Nephron (organoid): ENCODE results near the gene MUC5AC.

Experiments
- H3K27ac Mint-ChIP-seq, 3 experiments: 2 replicates each; pipeline ENCODE4 v1.8.0; 2020; ENCODE audit warnings: mixed read lengths in 3 of 3, mild to moderate bottlenecking in 2 of 3, moderate library complexity in 1 of 3
- H3K27me3 Mint-ChIP-seq: 2 replicates; pipeline ENCODE4 v1.8.0; 2021; ENCODE audit warnings: low read depth, mild to moderate bottlenecking, moderate library complexity, mixed read lengths
- H3K36me3 Mint-ChIP-seq: 2 replicates; pipeline ENCODE4 v1.8.0; 2020; ENCODE audit warnings: low read depth, mixed read lengths
- H3K4me1 Mint-ChIP-seq: 2 replicates; pipeline ENCODE4 v1.8.0; 2020; ENCODE audit warnings: mixed read lengths
- H3K4me3 Mint-ChIP-seq, 3 experiments: 2 replicates each; pipeline ENCODE4 v1.8.0; 2020; ENCODE audit warnings: mild to moderate bottlenecking in 3 of 3, mixed read lengths in 3 of 3, moderate library complexity in 2 of 3
- H3K9me3 Mint-ChIP-seq: 2 replicates; pipeline ENCODE4 v1.8.0; 2020; ENCODE audit warnings: mixed read lengths
- CTCF ChIP-seq, 3 experiments: fragments of 200-600 bp; sonication (generic); IDR thresholded peaks; one replicate each; pipeline ENCODE4 v1.5.0; 2021; ENCODE audit warnings: antibody characterized with exemption in 3 of 3; ENCODE audit not compliant: unreplicated experiment in 3 of 3

The MUC5AC gene

GRCh38 chr11:1126935-1127663 is 30.7 kb upstream of the MUC5AC start:
- no peak for TF ChIP-seq CTCF (IDR thresholded peaks at IDR 0.05; ENCODE audit: unreplicated experiment in 3 of 3)
- H3K4me1 Mint-ChIP-seq = no peaks in the 10 kb centered on the region
- H3K27me3 Mint-ChIP-seq = peaks cover 29% of the 10 kb centered on the region
- no peak overlapping the region for H3K27ac Mint-ChIP-seq
- H3K9me3 Mint-ChIP-seq = no peaks in the 10 kb centered on the region
- H3K4me3 Mint-ChIP-seq = no peak overlapping the region
- no peaks in the 10 kb centered on the region for H3K36me3 Mint-ChIP-seq

DNA sequence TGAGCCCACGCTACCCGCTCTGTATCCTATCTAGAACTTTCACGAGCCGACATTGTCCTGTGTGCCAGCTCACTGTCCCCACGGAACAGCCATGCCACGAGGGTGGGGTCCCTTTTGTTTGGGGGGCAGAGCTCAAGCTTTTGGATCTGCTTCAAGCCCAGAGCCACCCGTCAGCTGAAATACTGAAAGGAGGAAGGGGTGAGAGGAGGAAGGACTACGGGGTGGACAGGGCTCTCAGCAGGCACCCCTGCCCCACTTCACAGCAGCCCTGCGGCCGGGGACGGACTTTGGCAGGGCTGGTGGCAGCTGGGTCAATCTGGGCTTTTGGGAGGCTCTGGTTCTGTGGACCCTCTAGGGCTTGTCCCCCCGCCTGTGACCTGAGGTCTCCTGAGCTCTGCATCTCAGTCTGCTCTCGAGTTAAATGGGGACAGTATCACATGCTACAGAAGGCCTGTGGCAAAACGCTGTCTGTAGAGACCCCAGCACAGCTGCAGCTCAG is 30.0 kb upstream of the MUC5AC start:
- no peak overlapping the region for H3K4me3 Mint-ChIP-seq

GRCh38 chr11:1128311-1129142 is 29.2 kb upstream of the MUC5AC start:
- no peak for TF ChIP-seq CTCF (IDR thresholded peaks at IDR 0.05; ENCODE audit: unreplicated experiment in 3 of 3)
- Mint-ChIP-seq H3K4me1 (no peaks in the 10 kb centered on the region), H3K36me3 (no peaks in the 10 kb centered on the region), H3K9me3 (peaks cover 6% of the 10 kb centered on the region), H3K27me3 (peaks cover 24% of the 10 kb centered on the region), H3K4me3 (no peak overlapping the region), H3K27ac (no peak overlapping the region)

More for the DNA sequence above, 30.0 kb upstream of the MUC5AC start:
- no peak overlapping the region for H3K27ac Mint-ChIP-seq
- peaks cover under 1% of the 10 kb centered on the region for H3K9me3 Mint-ChIP-seq
- TF ChIP-seq CTCF (IDR thresholded peaks at IDR 0.05; ENCODE audit: unreplicated experiment in 3 of 3) = no peak
- no peaks in the 10 kb centered on the region for H3K4me1 Mint-ChIP-seq
- peaks cover 29% of the 10 kb centered on the region for H3K27me3 Mint-ChIP-seq
- H3K36me3 Mint-ChIP-seq = no peaks in the 10 kb centered on the region

DNA sequence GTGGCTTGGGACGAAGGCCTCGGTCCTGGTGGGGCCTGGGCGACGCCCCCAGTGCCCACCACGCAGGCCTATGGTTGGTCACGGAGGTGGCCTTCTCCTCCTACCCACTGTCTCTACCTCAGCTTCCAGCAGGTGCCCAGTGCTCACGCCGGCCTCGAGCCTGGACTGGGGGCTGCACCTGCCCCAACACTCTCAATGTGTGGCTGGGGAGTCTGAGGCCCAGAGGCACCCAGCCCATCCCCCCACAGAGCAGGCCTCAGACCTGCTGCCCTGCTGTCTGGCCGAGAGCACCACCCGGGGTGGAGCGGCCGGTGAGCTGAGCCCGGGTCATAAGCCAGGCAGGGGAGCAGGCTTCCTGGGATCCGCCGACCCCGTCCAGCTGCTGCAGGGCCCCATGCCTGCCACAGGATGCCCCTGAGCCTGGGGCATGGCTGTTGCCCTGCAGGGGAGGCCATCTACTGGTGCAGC is 28.6 kb upstream of the MUC5AC start:
- Mint-ChIP-seq H3K36me3 (no peaks in the 10 kb centered on the region), H3K4me1 (no peaks in the 10 kb centered on the region), H3K27me3 (peaks cover 22% of the 10 kb centered on the region), H3K9me3 (peaks cover 13% of the 10 kb centered on the region), H3K27ac (no peak overlapping the region), H3K4me3 (no peak overlapping the region)
- TF ChIP-seq CTCF (IDR thresholded peaks at IDR 0.05; ENCODE audit: unreplicated experiment in 3 of 3) = no peak

GRCh38 chr11:1129611-1130160 is 28.1 kb upstream of the MUC5AC start:
- Mint-ChIP-seq H3K36me3 (no peaks in the 10 kb centered on the region), H3K4me3 (no peak overlapping the region), H3K27ac (no peak overlapping the region), H3K9me3 (peaks cover 18% of the 10 kb centered on the region), H3K27me3 (peaks cover 22% of the 10 kb centered on the region), H3K4me1 (no peaks in the 10 kb centered on the region)
- TF ChIP-seq CTCF (IDR thresholded peaks at IDR 0.05; ENCODE audit: unreplicated experiment in 3 of 3) = no peak
